NCI-H82 (cell line): Measurements from ENCODE around the gene SENP5.

Source experiments
- DNase-seq: peaks from one replicate; lab custom pipeline; 2025; lab: John Stamatoyannopoulos, UW

Gene SENP5

DNA sequence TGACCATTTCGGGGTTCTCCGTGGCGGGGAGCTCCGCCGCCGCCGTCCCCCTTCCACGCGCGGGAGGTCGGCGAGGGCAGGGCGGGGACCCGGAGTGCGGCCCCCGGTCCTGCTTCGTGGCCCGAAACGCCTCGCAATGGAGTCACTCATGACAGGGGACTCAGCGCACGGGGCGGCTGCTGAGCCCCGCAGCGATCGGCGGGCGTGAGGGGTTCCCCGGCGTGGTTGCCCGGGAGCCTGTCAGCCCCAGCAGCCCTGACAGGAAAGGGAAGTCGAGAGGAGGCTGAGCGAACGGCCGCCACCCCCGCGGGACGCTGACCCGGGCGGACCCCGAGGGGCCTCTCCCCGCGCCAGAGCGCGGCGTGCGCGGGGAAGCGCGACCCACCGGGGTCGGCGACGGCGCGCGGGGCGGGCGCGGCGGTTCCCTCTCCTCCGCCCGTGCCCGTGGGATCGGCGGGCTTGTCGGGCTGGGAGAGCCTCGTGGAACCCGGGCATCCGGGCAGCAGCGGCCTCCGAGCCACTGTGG, 101.5 kb downstream of the SENP5 start:
- DNase-seq, result peak; percentile 60

DNA sequence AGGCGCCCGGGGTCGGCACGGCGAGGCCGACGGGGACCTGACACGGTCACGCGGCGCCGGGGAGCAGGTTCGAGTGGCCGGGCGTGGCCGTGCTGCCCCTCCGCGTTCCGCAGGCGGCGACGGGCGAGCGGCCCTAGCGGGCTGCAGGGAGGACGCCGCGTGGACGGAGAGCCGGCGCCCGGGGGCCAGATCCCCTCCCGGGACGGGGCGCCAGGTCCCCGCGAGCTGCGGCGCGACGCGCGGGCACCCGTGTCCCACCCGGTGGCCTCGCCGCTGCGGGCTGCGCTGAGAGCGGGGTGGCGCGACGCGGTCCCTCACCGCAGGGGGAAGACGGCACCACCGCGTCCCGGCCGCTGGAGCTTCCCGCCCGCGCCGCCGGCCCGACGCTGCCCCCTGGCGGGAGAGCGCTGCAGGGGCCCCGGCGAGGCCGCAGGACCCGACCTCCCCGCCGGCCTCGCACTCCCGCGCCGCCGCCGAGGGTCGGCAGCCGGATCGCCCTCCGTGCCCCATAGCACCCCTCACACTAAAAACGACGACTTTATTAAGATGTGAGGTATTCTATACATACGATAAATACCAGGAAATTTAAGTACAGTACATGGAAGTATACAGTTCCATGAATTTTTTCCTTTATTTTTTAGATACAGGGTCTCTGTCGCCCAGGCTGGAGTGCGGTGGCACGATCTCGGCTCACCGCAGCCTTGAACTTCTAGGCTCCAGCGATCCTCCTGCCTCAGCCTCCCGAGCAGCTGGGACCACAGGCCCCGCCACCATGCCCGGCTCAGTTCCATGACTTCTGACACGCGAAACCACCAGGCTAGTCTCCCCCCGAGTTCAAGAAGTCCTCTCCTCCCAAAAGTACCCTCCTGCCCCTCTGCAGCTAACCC, 102.2 kb downstream of the SENP5 start:
- peak; percentile 81 for DNase-seq

DNA sequence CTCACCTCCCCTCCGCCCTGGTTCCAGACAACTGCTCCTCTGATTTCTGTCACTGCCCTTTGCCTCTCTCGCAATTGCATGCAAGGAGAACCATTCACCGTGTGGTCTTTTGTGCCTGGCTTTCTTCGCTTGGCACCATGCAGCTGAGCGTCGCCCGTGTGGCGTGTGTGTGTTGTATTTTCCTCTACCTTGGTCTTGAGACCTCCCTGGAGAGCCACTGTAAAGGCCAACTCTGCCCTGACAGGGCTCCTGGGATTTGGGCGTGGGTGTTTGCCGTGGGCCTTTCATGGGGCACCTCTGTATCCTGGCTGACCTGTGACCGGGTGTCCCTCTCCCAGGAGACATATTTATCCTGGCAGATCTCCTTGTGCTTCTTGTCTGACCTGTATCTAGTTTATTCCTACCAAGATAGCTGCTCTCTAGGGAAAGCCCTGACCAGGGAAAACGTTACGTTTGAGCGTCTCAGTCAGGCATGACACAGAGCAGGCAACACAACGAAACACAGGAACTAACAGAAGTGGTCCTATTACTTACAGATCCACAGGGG, 102.9 kb downstream of the SENP5 start:
- DNase-seq, result no peak

DNA sequence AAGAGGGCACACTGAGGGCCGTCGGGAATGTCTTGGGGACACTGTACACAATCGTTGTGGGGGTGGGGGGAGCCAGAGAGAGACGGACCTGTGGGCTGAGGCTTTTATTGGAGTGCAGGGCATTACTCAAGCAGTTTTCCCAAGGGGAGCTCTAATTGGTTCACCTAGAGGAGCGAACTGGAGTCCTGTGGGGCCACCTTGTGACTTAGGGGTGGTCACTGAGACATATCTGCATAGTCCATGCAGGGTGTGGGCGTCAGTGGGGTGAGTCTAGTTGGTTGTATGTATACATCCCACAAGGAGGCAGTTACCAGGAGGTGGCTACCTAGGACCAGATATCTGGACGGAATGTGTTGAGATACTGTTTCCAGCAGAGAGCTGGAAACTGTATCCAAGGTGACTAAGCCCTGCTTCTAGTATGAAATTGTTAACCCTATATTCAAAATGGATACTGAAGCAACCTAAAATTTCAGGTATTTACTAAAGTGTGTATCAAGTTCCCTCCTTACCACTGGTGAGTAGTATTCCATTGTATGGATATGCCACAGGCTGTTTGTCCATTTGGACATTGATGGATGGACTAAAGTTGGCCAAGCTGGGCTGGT, 103.5 kb downstream of the SENP5 start:
- DNase-seq, result peak; percentile 39

DNA sequence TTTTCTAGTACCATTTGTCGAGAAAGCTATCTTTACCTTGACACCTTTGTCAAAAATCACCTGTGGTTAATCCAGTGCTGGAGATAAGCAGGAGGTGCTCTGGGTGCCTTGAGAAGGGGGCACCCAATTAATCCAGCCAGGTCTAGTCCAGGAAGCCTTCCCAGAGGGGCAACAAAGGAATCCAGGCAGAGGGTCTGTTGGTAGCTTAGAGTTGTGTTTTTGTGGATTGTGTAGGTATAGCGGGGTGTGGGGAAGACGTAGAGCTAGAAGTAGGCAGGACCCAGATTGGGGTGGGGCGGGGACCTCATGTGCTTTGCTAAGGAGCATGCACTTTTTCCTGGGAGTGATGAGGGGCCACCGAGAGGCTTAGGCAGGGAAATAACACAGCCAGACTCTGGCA, 106.9 kb downstream of the SENP5 start:
- no peak for DNase-seq

DNA sequence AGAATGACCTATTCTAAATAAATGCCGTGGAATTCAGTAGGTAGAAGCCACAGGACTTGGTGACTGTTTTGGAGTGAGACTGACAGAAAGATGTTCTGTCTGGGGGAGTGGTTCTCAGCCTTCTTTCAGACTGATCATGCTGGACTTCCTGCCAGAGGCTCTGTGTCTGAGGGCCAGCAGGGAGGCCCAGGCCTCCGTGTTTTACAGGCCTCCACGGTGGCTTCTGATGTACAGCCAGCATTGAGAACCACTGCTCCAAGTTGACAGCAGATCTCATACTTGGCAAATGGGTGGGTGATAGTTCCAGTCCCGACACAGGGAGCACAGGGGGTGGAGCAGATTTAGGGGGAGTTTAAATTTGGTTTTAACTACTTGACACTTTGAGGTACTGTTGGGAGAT, 107.6 kb downstream of the SENP5 start:
- no peak for DNase-seq

DNA sequence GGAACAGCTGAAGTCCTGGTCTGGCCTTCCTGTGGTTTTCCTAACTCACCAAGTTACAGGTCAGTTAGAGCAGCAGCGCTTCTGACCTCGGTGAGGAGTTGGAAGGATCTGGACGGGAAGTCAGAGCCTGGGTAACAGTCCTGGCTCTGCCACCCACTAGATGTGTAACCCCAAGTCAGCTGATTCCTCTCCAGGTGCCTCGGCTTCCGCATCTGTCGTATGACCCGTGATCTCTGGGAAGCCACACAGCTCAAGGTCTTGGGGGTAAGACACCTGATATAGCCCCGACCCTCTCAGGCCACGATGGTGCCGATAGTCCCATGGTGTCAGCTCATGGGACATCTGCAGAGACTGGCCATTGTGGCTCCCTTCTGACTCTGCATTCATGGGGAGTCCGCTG, 109.2 kb downstream of the SENP5 start:
- no peak for DNase-seq

DNA sequence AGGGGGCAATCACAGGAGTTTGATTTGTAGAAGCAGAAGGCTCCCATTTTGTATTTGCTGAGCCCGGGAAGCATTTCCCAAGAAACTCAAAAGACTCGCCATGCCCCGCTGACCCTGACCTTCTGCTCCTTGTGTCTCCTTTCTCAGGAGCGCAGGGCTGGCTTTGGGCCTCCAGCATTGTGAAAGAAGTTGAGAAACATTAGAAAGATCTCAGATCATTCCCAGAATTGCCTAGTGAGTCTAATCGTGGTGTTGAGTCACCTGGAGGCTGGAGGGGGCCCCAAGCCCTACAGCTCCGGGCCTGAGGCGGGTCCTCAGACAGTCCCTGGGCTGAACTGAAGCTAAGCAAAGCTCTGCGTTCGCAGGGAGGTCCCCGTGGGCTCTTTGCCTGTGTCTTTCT, 111.8 kb downstream of the SENP5 start:
- no peak for DNase-seq

DNA sequence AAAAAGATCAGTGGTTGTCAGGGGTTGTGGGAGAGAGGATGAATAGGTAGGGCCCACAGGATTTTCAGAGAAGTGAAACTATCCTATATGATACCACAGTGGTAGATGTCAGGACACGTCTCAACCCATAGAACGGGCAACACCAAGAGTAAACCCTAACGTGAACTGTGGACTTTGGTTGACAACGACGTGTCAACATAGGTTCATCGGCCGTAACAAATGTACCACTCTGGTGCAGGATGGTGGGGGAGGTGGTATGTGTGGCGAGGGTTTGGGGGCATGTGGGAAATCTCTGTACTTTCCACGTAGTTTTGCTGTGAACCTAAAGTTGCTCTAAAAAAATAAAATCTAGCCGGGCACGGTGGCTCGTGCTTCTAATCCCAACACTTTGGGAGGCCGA, 113.9 kb downstream of the SENP5 start:
- no peak for DNase-seq

DNA sequence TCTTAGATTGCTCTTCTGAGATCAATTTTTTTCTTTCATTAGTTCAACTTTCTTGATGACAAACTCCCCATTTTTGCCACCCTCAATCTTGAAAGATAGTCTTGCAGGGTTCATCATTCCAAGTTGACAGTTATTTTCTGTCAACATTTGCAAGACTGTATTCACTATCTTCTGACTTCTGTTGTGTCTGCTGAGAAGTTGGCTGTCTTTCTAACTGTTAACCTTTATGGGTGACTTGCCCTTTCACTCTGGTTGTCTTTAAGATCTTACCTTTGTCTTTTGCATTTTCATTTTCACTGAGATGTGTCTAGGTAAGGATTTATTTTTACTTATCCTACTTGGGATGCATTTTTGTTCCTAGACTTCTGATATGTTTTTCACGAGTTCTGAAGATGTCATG, 115.5 kb downstream of the SENP5 start:
- no peak for DNase-seq
